HL-60 (cell line): ENCODE data around the gene RNF220.

Experiments used
- DNase-seq, 2 experiments: peaks; one replicate each; pipeline ENCODE4 v3.0.0-alpha.2; 2010 to 2020; ENCODE audit warnings: low read depth in 1 of 2, low spot score in 1 of 2
- H3K27ac ChIP-seq: fragments of 250-450 bp; sonication (Bioruptor Pico); replicated peaks from 2 replicates; pipeline ENCODE4 v1.5.1; 2020; ENCODE audit warnings: mild to moderate bottlenecking, moderate library complexity
- H3K27me3 ChIP-seq: fragments of 250-450 bp; sonication (Bioruptor Pico); 2 replicates; pipeline ENCODE4 v1.5.1; 2021; ENCODE audit warnings: mild to moderate bottlenecking, moderate library complexity; ENCODE audit not compliant: insufficient read depth, poor library complexity, severe bottlenecking
- H3K4me3 ChIP-seq: replicated peaks from 2 replicates; pipeline ENCODE4 v1.5.1; 2011; ENCODE audit warnings: mild to moderate bottlenecking, control low read depth, low read length; ENCODE audit not compliant: insufficient read depth
- CTCF ChIP-seq: IDR thresholded peaks from one replicate; pipeline ENCODE4 v1.5.1; 2011; ENCODE audit warnings: low read length, control low read depth, inconsistent platforms; ENCODE audit not compliant: insufficient read depth
- GABPA ChIP-seq: IDR thresholded peaks from 2 replicates; pipeline ENCODE4 v1.6.1; 2012; ENCODE audit warnings: low read depth
- POLR2AphosphoS5 ChIP-seq: IDR thresholded peaks from 2 replicates; pipeline ENCODE4 v1.6.1; 2012; ENCODE audit warnings: low read depth
- REST ChIP-seq: IDR thresholded peaks from 2 replicates; pipeline ENCODE4 v1.6.1; 2012; ENCODE audit warnings: low read depth; ENCODE audit not compliant: insufficient replicate concordance
- SPI1 ChIP-seq: IDR thresholded peaks from 2 replicates; pipeline ENCODE4 v1.6.1; 2012; ENCODE audit warnings: low read depth, mild to moderate bottlenecking, borderline replicate concordance

Gene RNF220

DNA sequence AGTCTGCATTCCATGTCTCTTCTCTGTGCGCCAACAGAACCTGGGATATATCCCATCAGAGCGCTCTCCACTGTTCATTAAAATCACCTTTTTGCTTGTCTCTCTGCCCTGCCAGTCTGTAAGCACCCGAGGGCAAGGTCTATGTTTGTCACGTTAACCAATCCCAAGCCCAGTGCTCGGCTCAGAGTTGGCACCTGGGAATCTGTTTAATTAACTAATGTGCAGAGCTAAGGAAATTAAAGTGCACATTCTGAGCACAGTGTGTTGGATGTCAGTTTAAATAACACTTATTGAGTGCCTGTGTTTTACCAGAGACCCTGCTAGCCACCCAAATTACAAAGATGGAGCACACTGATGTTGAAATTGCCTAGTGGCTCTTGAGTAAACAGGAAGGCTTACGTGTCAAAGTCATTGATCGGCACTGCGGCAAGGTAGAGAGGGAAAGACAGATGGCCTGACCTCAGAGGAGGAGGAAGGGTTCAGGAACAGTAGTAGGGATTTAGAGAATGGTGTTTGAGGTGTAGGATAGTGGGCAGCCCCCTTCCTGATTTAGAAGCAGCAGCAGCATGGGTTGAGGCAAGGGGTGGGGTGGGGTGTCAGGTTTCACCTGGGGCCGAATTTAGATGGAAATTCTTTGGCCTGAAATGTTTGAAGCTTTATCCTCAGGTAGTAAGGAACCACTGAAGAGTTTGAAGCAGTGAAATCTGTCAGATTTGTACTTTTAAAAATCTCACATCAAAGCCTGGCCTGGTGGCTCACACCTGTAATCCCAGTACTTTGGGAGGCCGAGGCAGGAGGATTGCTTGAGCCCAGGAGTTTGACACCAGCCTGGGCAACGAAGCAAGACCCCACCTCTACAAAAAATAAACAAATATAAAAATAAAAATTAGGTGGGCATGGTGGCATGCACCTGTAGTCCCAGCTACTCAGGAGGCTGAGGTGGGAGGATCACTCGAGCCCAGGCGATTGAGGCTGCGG, 277.1 kb downstream of the RNF220 start:
- Histone ChIP-seq H3K27ac (peak overlapping the region; percentile 44), H3K27me3 (no peaks in the 10 kb centered on the region), H3K4me3 (no peak overlapping the region)
- no peak for TF ChIP-seq GABPA
- TF ChIP-seq REST, result no peak
- no peak for TF ChIP-seq SPI1
- no peak for TF ChIP-seq POLR2AphosphoS5
- no peak for TF ChIP-seq CTCF
- DNase-seq, result peak; percentile 50 to 52

GRCh38 chr1:44682883-44683265, 277.8 kb downstream of the RNF220 start:
- DNase-seq, result no peak
- Histone ChIP-seq H3K4me3 (no peak overlapping the region), H3K27me3 (no peaks in the 10 kb centered on the region), H3K27ac (peak overlapping the region; percentile 90)
- TF ChIP-seq CTCF, result no peak
- TF ChIP-seq POLR2AphosphoS5, result no peak
- no peak for TF ChIP-seq GABPA
- no peak for TF ChIP-seq SPI1
- no peak for TF ChIP-seq REST

- no peak for TF ChIP-seq REST
- no peak for TF ChIP-seq CTCF
- peak; percentile 79; the same call in 1 of the 2 replicates for TF ChIP-seq SPI1
- TF ChIP-seq GABPA, result no peak
- TF ChIP-seq POLR2AphosphoS5, result peak; percentile 73
- peak; percentile 40 to 90 for DNase-seq
- no peak overlapping the region for H3K4me3 ChIP-seq
- H3K27ac ChIP-seq, result peak overlapping the region; percentile 90
- no peaks in the 10 kb centered on the region for H3K27me3 ChIP-seq
Observed at GRCh38 chr1:44684525-44684924, 279.5 kb downstream of the RNF220 start.
